ENCODE measurements around the gene SALL3.

SALL3 gene

GRCh38 chr18:78978349-78979055 is 1.1 kb upstream of the SALL3 start:
- DNase-seq: peak in 3 of 10 donors; percentile 37 to 76 (median 66)
- intact Hi-C loops (cut with DNase I): no loop called here

DNA sequence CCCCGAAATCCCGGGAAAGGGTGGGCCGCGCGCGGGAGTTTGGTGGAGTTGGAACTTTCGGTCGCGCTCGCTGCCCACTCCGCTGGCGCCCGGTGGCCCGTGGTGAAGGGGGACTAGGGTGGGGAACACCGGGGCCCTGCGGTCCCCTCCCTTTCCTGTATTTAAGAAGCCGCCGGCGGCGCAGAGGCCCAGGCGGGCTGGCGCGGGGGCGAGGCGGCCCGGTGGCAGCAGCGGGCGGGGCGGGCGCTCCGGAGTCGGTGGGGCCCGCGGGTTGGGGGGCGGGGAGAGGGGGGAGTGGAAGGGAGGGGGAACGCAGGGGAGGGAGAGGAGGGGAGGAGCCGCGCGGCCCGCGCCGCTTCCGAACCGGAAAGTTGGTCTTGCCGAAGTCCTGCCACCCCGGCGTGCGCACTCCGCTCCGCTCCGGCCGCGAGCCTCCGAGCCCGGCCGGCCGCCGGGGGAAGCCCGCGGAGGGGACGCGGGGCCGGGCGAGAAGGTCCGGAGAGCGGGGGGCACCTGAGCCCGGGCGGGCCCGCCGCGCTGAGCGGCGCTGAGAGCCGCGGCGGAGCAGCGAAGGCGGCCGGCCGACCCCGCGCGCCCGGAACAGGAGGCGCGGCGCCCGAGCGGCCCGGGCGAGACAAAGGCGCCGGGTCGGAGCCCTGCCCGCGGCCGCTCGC is 425 bp upstream of the SALL3 start:
- intact Hi-C loops (cut with DNase I): no loop called here
- peak in 2 of 10 donors; percentile 35 to 39 for DNase-seq

DNA sequence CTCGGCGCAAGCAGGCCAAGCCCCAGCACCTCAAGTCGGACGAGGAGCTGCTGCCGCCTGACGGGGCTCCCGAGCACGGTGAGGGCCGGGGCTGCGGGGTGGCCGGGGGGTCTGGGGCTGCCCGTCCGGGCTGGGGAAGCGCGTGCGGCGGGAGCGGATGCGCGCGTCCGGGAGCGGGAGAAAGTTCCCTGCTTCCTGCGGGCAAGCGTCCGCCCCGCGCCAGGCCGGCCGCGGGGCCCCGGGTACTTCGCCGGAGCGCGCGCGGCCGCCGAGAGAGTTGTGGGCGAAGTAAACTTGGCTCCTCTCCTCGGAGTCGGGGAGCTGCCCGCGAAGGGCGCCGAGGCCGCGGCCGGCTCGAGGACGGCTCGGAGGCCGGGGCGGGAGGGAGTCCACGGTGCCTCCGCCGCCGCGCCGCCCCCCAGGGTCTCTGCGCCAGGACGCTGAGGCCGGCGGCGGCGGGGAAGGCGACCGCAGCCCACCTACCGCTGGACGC is 707 bp downstream of the SALL3 start:
- intact Hi-C loops (cut with DNase I): no loop called here
- no peak for DNase-seq

- intact Hi-C loops (cut with DNase I): no loop called here
- DNase-seq: peak in 1 of 10 donors; percentile 73
Measured at GRCh38 chr18:78980777-78981380, 1.3 kb downstream of the SALL3 start.

GRCh38 chr18:78981394-78981831 is 1.8 kb downstream of the SALL3 start:
- intact Hi-C loops (cut with DNase I): no loop called here
- DNase-seq: no peak

DNA sequence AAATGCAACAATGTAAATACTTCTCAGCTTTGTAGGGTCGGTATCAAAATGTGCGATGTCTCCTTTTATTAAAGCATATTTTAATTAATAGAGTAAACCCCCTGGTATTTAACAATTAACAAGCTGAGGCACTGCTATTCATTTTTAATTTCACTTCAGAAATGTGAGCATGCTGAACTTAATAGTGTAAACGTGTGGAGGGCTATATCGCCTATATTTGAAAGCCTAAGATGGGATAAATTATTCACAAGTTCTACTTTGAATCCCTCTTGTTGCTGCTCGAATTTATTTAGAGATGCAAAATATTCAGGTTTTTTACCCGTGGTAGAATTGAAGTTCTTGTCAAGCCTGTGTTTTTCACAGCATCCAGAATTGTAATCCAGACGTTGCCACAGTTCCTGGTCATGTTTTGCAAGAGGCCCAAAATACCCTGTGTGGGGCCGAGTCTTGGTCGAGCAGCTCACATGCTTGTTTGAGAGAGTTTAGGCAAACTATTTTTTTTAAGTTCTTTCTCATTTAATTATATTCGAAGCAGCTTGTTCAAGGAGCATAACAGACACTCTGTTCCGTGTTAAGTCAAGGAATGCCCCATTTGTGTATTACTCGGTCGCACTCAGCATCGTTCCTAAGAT is 2.5 kb downstream of the SALL3 start:
- intact Hi-C loops (cut with DNase I): no loop called here
- DNase-seq: no peak

DNA sequence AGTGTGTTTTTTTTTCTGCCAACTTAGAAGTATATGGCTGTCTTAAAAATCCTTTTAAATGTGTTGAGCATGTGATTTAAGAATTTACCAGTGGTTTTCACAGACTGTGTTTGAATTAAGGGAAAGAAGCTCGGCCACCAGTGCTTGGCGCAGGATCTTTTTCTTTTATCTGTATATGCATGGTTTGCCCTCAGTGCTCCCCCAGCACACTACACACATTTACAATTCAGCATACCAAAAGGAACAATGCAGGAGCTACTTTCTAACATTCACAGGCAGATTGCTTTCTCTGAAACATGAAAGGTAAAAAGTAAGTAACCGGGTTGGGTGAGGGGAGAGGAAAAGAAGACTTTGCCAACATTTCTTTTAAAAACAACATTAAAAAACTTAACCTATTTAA is 3.9 kb downstream of the SALL3 start:
- intact Hi-C loops (cut with DNase I): no loop called here
- no peak for DNase-seq

DNA sequence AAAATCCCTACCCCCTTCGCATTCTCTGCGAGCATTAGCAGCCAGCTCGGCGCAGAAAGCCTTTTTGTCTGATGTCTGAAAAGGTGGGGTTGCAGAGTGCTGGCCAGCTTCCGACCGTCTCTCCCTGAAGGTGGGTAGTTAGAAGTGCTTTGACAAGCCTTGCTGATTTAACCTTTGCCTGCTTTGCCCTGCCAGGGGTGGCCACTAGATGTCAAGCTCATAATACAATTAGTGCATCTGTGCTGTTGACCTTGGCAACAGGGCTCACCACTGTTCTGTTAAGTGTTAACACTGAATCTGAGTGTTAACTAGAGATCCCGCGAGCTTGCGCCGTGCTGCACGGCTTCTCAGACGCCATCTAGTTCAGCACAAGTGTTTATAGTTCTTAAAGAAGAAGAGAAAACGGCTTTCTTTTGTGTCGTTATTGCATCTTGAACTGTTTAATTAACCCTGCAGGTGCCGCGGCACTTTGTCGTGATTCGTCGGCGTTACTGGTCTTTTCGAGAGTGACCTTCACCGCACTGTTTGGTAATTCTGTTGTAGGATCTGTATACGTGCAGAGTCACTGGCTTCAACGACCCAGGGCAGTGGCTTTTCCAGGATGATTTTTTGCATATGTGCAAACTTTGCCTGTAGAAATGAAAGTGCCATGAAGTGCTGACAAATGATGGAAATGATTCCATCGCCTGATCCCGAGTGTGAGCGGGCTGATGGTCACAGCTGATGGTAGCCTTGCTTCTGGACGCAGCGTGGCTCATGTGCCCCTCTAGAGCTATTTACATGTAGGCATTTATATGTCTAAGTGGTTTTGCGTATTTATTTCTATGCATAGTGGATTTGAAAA is 5.5 kb downstream of the SALL3 start:
- DNase-seq: peak in 3 of 10 donors; percentile 59 to 67 (median 65)
- intact Hi-C loops (cut with DNase I): loop anchor here (5.0 kb wide), 1 partner anchor 913 kb away; no protein-coding TSS in a partner anchor

DNA sequence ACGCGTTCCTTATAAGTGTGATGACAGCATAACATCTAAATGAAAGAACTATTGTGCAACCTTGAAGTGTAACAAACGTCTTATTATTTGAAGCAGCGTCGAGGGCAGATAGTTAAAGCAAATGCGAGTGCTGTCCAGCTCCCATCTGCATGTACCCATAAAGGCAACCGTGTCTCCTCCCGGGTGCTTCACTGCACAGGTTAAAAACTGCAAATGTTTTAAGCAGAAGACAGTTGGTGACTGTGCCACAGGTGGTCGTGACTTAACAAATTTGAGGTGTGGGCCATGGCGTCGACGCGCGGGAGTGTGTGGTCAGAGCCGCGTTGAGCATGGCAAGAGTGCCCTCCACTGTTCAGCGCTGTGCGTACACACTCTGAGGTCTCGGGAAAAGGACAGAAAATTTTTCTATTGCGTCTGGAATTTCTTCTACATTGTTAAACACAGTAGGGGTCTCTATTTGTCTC is 6.4 kb downstream of the SALL3 start:
- DNase-seq: peak in 7 of 10 donors; percentile 32 to 91 (median 57)
- intact Hi-C loops (cut with DNase I): loop anchor here (2.0 to 5.0 kb wide), 2 partner anchors 327 to 914 kb away; no protein-coding TSS in a partner anchor

DNA sequence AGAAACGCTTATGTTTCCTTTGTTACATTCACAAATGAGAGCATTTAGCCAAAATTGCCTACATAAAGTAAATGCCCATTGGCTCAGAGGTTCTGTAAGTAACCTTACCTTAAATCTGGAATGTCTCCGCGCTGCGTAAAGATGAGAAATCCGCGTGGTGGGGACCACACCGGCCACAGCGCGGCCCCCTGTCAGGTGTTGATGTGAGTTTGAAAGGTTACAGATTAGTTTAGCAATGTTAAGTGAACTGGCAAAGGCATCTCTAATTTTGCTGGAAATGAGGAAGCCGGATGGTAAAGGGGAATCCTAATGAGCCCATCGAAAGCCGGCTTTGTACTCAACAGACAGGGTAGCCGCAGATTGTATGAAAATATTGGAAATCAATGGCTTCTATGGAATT is 11.8 kb downstream of the SALL3 start:
- peak in 1 of 10 donors; percentile 47 for DNase-seq
- intact Hi-C loops (cut with DNase I): no loop called here

GRCh38 chr18:78992041-78993011 is 12.7 kb downstream of the SALL3 start:
- DNase-seq: peak in 3 of 10 donors; percentile 65 to 79 (median 71)
- intact Hi-C loops (cut with DNase I): no loop called here

GRCh38 chr18:78993014-78993926 is 13.7 kb downstream of the SALL3 start:
- intact Hi-C loops (cut with DNase I): no loop called here
- peak in 3 of 10 donors; percentile 60 to 83 (median 76) for DNase-seq

DNA sequence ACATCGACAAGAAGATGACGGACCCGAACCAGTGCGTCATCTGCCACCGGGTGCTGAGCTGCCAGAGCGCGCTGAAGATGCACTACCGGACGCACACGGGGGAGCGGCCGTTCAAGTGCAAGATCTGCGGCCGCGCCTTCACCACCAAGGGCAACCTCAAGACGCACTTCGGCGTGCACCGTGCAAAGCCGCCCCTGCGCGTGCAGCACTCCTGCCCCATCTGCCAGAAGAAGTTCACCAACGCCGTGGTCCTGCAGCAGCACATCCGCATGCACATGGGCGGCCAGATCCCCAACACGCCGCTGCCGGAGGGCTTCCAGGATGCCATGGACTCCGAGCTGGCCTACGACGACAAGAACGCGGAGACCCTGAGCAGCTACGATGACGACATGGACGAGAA is 14.4 kb downstream of the SALL3 start:
- intact Hi-C loops (cut with DNase I): no loop called here
- DNase-seq: peak in 3 of 10 donors; percentile 41 to 80 (median 69)

DNA sequence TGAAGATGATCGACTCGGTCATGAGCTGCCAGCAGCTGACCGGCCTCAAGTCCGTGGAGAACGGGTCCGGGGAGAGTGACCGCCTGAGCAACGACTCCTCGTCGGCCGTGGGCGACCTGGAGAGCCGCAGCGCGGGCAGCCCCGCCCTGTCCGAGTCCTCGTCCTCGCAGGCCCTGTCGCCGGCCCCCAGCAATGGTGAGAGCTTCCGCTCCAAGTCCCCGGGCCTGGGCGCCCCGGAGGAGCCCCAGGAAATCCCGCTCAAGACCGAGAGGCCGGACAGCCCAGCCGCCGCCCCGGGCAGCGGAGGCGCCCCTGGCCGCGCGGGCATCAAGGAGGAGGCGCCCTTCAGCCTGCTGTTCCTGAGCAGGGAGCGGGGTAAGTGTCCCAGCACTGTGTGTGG is 14.9 kb downstream of the SALL3 start:
- intact Hi-C loops (cut with DNase I): no loop called here
- DNase-seq: peak in 2 of 10 donors; percentile 67 to 77

- intact Hi-C loops (cut with DNase I): no loop called here
- peak in 3 of 10 donors; percentile 45 to 80 (median 59) for DNase-seq
Measured at GRCh38 chr18:78994977-78995582, 15.5 kb downstream of the SALL3 start.

GRCh38 chr18:78995740-78996395 is 16.2 kb downstream of the SALL3 start:
- intact Hi-C loops (cut with DNase I): no loop called here
- peak in 3 of 10 donors; percentile 59 to 76 (median 66) for DNase-seq
